DMS79 treated with DMSO at 0.1 percent for 48 hours (cell line): ENCODE measurements around the gene RPH3AL.
"Not testable (repeated sequence)": the region's sequence is repeated elsewhere in the genome, so short reads cannot be mapped to it uniquely, and the experiment has no call there.

Source experiments
- DNase-seq: peaks from one replicate; lab custom pipeline; 2025; lab: John Stamatoyannopoulos, UW

The RPH3AL gene

GRCh38 chr17:282000-282911 lies 70.4 kb downstream of the RPH3AL start:
- no peak for DNase-seq

GRCh38 chr17:281365-281999 lies 71.1 kb downstream of the RPH3AL start:
- no peak for DNase-seq

- DNase-seq, result no peak
Measured at GRCh38 chr17:280901-281300, 71.7 kb downstream of the RPH3AL start.

- DNase-seq, result no peak
Measured at GRCh38 chr17:280216-280615, 72.4 kb downstream of the RPH3AL start.

- DNase-seq, result no peak
Measured at GRCh38 chr17:279776-280175, 72.8 kb downstream of the RPH3AL start.

- DNase-seq, result no peak
Measured at GRCh38 chr17:279331-279730, 73.3 kb downstream of the RPH3AL start.

- no peak for DNase-seq
Measured at GRCh38 chr17:278676-279059, 73.9 kb downstream of the RPH3AL start.

GRCh38 chr17:278055-278675 lies 74.4 kb downstream of the RPH3AL start:
- no peak for DNase-seq

GRCh38 chr17:274902-275301 lies 77.7 kb downstream of the RPH3AL start:
- DNase-seq, result no peak

- no peak for DNase-seq
Measured at GRCh38 chr17:273981-274832, 78.4 kb downstream of the RPH3AL start.

GRCh38 chr17:272856-273255 lies 79.8 kb downstream of the RPH3AL start:
- DNase-seq, result not testable (repeated sequence)

GRCh38 chr17:271928-272623 lies 80.5 kb downstream of the RPH3AL start:
- DNase-seq, result not testable (repeated sequence)

GRCh38 chr17:269616-270514 lies 82.7 kb downstream of the RPH3AL start:
- no peak for DNase-seq

GRCh38 chr17:266701-267667 lies 85.6 kb downstream of the RPH3AL start:
- DNase-seq, result no peak

GRCh38 chr17:266219-266618 lies 86.4 kb downstream of the RPH3AL start:
- DNase-seq, result no peak

- no peak for DNase-seq
Measured at GRCh38 chr17:265718-266117, 86.9 kb downstream of the RPH3AL start.

- DNase-seq, result no peak
Measured at GRCh38 chr17:263773-264172, 88.8 kb downstream of the RPH3AL start.

- no peak for DNase-seq
Measured at GRCh38 chr17:263271-263670, 89.3 kb downstream of the RPH3AL start.

- DNase-seq, result no peak
Measured at GRCh38 chr17:261635-262034, 91.0 kb downstream of the RPH3AL start.
